GM19452 (cell line): ENCODE results near the gene C1orf210.

Experiments
- ATAC-seq: cut with Tn5 transposase; IDR thresholded peaks from one replicate; pipeline ENCODE4 v1.9.1; 2021; ENCODE audit not compliant: unreplicated experiment

C1orf210 gene

DNA sequence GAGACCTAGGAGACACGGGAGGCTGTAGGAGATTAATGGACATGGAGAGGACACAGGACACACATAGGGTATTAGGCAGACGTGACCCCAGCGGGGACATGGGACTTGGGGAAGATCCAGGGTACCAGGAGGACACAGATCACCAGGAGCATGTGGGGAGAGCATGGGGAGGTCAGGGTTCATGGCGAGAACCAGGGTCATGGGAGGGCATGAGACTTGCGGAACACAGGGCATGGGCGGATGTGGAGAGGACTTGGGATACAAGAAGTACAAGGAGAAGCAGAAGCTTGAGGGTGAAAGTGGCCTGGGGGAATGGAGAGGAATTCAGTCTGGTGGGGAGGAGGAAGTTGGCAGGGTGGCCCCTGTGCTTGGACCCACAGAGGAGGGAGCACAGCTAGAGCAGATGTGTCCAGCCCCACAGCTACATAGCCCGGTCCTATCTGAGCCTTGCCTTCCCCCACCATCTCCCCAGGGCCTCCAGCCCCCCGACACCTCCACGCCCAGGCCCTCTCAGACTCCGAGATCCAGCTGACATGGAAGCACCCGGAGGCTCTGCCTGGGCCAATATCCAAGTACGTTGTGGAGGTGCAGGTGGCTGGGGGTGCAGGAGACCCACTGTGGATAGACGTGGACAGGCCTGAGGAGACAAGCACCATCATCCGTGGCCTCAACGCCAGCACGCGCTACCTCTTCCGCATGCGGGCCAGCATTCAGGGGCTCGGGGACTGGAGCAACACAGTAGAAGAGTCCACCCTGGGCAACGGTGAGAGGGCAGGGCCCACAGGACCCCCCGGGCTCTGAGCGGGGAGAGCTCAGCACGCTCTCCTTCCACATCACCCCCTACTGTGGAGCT is 27.5 kb upstream of the C1orf210 start:
- no peak for ATAC-seq

DNA sequence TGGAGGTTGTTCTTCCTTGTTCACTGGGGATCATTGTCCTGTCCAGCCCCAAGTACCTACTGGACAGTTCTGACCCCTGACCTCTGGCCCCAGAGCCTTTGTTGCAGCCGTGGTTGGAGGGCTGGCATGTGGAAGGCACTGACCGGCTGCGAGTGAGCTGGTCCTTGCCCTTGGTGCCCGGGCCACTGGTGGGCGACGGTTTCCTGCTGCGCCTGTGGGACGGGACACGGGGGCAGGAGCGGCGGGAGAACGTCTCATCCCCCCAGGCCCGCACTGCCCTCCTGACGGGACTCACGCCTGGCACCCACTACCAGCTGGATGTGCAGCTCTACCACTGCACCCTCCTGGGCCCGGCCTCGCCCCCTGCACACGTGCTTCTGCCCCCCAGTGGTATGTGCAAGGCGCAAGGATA is 26.8 kb upstream of the C1orf210 start:
- no peak for ATAC-seq

GRCh38 chr1:43311521-43311920 is 26.1 kb upstream of the C1orf210 start:
- ATAC-seq: no peak

- no peak for ATAC-seq
Observed at GRCh38 chr1:43309405-43310025, 24.1 kb upstream of the C1orf210 start.

DNA sequence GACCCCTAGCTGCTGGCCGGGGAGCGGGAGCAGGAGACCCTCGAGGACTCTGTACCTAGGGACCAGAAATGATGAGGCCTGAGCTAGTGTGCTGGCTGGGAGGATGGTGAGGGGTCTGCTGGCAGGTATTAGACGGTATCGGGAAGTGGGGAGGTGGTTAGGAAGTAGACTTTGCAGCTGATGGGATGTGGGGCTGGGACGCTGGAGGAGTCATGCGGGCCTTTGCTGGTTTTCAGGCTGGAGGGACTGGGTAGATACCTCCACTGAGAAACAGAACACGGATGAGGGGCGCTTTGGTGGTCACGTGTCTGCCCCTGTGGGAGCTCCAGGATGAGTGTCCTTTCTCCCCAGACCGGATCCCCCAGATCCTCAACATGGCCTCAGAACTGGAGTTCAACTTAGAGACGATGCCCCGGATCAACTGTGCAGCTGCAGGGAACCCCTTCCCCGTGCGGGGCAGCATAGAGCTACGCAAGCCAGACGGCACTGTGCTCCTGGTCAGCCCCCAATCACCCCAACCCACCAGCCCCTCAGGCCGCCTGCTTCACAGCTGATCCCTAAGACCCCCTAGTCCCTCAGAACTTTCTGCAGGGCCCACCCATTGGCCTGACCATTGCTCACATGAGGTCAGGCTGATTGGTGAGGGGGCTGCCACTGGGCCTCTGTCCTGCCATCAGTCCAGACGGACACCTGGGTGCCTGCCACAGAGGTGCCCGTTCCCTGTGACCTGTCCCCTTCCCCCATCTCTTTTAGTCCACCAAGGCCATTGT is 23.4 kb upstream of the C1orf210 start:
- ATAC-seq: no peak

- no peak for ATAC-seq
Observed at GRCh38 chr1:43307458-43308158, 22.2 kb upstream of the C1orf210 start.

DNA sequence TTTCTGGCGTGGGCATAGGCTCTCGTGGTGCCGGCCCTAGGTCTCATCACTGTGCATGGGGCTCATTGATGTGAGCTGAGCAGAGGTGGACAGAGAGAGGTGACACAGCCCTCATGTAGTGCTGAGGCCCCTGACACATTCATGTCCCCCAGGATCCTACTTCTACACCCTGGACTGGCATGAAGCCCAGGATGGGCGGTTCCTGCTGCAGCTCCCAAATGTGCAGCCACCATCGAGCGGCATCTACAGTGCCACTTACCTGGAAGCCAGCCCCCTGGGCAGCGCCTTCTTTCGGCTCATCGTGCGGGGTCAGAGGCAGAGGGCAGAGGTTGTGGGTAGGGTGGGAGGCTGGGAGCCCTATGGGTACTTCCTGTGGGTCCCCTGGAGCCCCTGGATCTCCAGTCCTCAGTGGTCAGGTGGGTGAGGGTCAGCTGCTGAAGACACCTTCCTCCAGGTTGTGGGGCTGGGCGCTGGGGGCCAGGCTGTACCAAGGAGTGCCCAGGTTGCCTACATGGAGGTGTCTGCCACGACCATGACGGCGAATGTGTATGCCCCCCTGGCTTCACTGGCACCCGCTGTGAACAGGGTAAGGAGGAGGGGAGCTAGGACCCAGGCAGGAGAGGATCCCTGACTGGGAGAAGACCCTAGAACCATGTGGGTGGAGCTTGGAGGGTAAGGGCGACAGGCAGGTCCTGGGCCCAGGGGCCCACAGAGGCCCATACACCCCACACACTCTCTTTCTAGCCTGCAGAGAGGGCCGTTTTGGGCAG is 21.5 kb upstream of the C1orf210 start:
- no peak for ATAC-seq

DNA sequence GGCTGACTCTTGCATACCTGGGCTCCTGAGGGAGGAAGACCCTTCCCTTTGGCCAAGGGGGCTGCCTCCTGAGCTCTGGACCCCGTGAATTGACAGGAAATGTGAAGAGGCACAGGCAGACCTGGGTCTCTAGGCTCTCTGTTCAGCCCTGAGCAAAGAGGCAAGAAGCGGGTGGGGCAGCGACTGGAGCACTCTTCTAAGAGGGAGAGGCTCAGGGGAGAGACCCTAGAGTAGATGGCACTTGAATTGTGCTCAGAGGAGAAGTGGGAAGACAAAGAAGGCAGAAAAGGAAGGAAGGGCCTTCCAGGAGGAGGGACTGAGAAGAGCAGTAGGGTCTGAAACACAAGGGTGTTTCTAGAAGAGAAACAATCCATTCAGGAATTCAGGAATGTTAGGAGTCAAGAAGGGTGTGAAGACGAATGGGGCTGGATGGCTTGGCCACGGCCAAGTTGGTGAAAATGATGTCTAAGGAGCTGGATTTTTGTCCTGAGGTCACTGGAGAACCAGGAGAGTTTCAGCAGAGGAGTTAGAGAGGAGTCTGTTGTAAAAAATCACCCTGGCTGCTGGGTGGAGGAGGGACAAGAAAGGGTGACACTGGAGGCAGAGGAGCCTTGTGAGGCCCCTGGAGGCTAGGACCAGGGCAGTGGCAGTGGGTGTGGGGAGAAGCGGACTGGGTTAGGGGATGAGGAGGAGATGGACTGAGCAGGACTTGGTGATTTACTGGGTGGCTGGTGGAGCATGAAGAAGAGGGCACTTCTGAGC is 20.7 kb upstream of the C1orf210 start:
- no peak for ATAC-seq

DNA sequence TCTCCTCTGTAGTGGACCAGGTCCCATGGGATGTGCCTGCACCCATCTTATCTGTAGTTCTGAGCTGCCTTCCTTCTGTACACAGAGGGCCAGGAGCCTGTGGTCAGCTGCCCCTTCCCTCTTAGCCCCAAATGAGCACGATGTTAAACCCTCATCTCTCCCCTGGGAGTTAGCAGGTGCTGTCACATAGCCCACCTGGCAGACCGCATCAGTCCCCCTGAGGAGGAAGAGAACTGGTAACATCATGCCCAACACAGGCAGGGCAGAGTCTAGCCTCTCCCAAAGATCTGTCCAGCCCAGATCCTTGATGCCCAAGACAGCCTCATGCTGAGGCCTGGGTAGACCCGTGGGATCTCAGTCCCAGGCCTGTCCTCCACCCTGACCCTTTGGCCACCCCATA is 20.1 kb upstream of the C1orf210 start:
- ATAC-seq: no peak

DNA sequence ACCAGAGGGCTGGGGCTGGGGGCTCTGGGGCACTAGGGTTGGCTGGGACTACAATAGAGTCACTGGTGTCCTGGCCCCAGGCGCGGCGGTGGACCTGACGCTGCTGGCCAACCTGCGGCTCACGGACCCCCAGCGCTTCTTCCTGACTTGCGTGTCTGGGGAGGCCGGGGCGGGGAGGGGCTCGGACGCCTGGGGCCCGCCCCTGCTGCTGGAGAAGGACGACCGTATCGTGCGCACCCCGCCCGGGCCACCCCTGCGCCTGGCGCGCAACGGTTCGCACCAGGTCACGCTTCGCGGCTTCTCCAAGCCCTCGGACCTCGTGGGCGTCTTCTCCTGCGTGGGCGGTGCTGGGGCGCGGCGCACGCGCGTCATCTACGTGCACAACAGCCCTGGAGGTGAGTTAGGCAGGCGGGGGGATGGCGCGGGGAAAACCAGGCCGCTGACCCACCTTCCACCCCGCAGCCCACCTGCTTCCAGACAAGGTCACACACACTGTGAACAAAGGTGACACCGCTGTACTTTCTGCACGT is 19.5 kb upstream of the C1orf210 start:
- ATAC-seq: no peak

DNA sequence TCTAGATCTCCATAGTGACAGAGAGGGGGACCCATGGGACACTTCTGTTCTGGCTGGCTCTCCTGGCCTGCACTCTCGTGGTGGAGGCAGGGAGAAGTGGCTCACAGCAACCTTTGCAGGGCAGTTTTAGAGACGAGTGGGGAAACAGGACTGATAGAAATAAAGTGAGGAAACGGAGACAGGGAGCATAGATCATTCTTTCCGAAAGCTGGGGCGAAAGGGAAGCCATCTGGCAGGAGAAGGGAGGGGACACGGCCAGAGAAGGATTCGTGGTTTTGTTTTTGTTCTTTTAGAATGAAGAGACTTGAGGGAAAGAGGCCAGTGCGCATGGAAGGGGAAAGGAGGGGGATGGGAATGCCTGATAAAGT is 18.9 kb upstream of the C1orf210 start:
- ATAC-seq: no peak

- ATAC-seq: no peak
Observed at GRCh38 chr1:43303471-43304313, 18.3 kb upstream of the C1orf210 start.

DNA sequence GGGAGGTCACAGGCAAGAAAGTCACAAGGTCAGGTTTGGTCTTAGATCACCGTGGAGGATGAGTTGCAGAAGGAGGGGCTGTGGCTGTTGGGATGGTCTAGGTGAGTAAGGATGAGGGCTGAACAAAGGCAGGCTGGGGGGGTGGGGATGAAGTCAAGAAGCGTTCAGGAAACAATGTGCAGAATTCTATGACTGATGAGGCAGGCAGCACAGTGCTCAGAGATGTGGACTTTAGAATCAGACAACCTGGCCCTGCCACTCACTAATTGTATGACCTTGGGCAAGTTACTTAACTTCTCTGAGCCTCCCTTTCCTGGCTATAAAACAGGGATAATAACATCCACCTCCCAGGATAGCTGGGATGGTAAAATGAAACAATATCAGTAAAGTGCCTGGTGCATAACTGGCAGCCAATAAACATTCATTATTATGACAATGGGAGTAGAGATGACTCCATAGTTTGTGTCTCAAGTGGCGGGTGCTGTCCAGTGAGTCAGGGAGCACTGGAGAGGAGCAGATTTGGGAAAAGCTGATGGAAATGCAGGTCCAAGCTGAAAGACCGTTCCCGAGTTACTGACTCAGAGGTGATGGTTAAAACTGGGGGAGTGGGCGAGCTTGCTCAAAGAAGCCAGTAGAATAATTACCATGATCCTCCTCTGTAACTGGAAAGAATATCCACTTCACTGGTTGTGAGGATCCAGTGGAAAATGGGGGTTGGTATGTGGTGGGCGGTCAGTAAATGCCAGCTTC is 17.5 kb upstream of the C1orf210 start:
- no peak for ATAC-seq

- ATAC-seq: no peak
Observed at GRCh38 chr1:43302201-43302600, 16.8 kb upstream of the C1orf210 start.

DNA sequence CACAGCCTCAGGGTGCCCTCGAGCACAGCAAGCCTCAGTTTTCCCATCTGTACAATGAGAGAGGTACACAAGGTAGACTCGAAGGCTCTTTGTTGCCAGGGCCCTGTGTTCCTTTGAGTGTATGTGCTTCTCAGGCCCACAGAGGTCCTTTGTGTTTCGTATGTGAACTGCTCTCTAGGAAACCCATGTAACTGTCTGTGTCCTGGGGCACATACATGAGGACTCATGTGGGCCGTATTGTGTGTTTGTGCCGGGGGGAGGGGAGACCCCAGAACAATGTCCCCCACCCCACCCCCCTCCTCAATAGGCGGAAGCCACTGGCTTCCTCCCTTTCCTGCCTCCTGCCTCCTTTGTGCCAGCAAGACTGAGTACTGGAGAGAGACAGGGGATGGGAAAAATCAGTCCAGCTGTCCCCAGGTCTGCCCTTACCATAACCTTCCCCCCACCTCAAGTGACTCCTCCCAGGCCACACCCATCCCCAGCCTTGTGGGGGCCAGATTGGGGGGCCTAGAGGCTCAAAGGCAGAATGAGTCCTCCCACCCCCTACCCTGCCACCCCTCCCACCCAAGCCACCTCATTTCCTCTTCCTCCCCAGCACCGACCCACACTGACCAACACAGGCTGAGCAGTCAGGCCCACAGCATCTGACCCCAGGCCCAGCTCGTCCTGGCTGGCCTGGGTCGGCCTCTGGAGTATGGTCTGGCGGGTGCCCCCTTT is 15.2 kb upstream of the C1orf210 start, which contains the start of gene TIE1:
Gene TIE1, plus strand, starts transcription at position 605 of the 717 bp plus-strand sequence. Its CDS starts 90 bp downstream, at position 695.
- no peak for ATAC-seq

DNA sequence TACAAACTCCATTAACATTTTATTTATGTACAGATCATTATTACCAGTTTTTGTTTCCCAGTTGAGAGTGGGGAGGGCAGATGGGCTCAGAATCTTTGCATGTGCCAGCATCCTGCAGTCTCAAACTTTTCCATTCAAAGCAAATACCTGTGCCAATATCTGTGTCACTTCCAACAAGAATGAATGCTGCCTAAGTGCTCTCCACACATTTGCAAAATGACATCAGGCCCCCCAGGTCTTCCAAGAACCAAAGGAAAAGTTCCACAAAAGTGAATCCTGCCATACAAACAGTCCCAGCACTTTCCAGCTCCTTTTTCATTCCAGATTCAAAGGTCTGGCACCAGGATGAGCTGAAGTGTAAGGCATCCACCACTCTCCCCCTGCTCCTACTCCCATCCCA is 13.7 kb upstream of the C1orf210 start:
- no peak for ATAC-seq

GRCh38 chr1:43298055-43298454 is 12.7 kb upstream of the C1orf210 start:
- no peak for ATAC-seq
